ENCODE data around the gene FARP1.
"Not testable (repeated sequence)": the region's sequence is repeated elsewhere in the genome, so short reads cannot be mapped to it uniquely, and the experiment has no call there.

Gene FARP1

DNA sequence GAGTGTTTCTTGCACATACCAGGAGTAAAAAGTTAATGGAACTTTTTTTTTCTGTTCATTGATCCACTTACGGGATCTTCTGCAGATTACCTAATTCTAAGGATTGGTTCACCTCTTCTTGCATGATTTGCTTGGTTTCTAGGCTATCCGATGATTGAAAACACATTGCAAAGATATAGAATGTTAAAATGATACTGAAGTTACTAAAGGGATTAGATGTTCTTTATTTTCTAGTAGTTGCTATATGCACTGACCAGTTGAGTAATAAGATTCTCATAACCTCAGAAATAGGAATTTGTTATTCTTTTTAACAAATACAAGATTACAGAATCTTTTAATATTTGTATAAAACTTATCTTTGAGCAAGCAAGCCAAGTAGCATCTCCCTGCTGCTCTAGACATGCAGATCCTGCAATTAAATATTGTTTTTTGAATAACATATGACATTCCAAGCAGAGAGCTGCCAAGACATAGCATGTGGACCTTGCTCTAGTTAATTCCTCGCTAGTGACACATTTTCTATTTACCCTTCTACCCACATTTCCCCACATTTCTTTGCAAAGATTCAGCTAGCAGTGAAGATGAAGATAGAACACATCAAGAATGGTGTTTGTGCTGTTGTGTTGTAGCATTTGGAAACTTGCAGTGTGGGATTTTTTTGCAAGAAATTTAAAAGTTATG is 85.9 kb downstream of the FARP1 start:
- DNase-seq (ENCODE audit: low spot score) = no peak

DNA sequence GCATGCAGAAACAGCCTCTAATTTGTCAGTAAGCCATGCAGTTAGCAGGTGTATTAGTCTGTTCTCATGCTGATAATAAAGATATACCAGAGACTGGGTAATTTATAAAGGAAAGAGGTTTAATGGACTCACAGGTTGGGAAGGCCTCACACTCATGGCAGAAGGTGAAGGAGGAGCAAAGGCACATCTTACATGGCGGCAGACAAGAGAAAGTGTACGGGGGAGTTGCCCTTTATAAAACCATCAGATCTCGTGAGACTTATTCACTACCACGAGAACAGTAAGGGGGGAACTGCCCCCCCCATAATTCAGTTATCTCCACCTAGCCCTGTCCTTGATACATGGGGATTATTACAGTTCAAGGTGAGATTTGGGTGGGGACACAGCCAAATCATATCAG is 87.9 kb downstream of the FARP1 start:
- DNase-seq (ENCODE audit: low spot score) = not testable (repeated sequence)

DNA sequence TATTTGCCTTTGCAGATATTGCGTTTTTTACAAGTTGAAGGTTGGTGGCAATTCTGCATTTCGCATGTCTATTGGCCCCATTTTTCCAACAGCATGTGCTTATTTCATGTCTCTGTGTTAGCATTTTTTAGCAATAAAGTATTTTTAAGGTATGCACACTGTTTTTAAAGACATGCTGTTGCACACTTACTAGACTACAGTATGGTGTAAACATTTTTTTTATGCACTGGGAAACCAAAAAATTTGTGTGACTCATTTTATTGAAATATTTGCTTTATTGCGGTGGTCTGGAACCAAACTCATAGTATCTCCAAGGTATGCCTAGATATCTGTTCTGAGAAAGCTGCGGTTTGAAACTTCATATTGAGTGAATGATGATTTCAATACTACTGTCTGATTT is 89.6 kb downstream of the FARP1 start:
- DNase-seq (ENCODE audit: low spot score) = no peak

DNA sequence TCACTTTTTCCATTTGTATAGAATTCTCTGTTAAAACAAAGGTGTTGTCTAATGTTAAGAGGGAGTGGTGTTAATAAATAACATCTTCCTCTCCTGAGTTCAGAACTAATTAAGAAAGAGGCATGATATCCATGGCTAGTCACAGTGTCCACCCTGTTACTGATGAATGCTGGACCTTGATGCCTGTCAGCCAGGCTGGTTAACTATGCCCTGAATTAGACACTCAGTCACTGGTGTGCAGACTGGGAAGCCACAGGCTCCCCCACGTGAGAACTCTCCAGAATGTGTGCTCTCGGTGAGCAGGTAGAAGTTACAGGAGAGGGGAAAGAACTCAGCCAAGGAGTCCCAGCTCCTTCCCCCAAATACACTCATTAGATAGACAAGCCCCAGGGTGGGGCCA is 90.2 kb downstream of the FARP1 start:
- no peak for DNase-seq (ENCODE audit: low spot score)

DNA sequence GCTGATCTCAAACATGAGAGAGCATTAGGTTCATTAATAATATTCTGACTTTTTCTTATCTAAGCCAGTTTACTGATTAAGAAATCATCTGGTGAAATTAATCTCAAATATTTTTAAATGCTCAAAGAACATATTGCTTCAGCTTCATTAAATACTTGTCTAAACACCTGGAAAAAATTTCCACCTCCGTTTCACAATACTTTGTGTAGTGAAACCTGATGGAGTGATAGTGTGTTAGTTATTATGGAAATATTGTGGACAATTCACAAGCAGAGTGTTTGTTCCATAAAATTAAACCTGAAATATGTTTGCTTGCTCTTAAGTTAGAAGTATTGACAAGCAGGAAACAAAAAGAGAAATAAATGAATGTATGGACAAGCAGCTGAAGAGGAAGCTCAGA is 91.5 kb downstream of the FARP1 start:
- DNase-seq (ENCODE audit: low spot score) = no peak

- no peak for DNase-seq (ENCODE audit: low spot score)
Measured at GRCh38 chr13:98236197-98236596, 93.3 kb downstream of the FARP1 start.

GRCh38 chr13:98237331-98237730 is 94.4 kb downstream of the FARP1 start:
- no peak for DNase-seq (ENCODE audit: low spot score)

GRCh38 chr13:98239162-98240076 is 96.5 kb downstream of the FARP1 start:
- DNase-seq (ENCODE audit: low spot score) = no peak

- no peak for DNase-seq (ENCODE audit: low spot score)
Measured at GRCh38 chr13:98240135-98240534, 97.2 kb downstream of the FARP1 start.

DNA sequence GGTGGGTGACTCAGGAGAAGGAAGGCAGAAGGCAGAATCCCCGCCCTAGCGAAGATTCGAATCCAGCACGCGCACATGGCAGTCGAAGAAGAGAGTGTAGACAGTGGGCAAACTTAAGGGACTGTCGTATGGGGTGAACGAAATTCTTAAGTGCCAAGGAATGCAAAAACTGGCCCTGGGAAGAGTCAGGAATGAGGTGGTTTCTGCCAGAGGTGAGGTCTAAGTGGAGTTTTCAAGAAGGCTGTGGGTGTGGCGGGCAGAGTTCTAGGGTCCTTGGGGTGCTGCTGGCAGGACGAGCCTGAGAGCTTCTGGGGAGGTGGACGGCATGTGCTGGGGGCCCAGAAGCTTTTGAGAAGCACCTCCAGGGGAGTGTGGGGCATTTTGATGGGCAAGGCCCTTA is 98.1 kb downstream of the FARP1 start:
- no peak for DNase-seq (ENCODE audit: low spot score)

DNA sequence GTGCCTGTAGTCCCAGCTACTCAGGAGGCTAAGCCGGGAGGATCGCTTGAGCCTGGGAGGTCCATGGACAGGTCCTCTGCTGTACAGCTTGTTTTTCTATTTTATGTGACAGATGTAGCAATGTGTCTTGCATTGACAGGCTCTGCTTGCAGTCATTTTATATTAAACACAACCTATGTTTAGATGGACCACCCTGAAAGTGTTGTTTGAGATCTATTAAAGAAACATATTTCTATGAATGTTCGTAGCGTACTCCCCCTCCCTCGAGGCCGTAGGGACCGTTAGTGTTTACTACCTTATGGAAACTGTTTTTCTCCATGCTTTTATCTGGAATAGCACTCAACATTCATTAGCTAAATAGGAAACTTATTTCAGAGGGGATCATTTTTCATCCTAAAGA is 99.1 kb downstream of the FARP1 start:
- DNase-seq (ENCODE audit: low spot score) = no peak

- DNase-seq (ENCODE audit: low spot score) = no peak
Measured at GRCh38 chr13:98242403-98242802, 99.5 kb downstream of the FARP1 start.

DNA sequence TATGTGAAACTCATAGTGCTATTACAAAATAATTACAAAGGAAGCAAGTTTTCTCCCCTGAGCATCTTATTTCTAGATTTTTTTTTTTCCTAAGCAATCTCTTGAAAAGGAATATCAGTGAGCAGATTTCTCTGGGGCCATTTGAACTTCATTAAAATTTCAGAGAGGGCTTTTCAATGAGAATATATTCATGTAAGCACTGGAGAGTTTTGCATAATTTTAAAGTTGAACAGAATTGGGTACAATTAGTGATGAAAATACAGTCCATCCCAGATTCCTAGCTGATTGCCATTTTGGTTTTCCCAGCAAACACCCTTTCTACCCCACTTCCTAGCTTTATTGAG is 101.0 kb downstream of the FARP1 start:
- DNase-seq (ENCODE audit: low spot score) = no peak

DNA sequence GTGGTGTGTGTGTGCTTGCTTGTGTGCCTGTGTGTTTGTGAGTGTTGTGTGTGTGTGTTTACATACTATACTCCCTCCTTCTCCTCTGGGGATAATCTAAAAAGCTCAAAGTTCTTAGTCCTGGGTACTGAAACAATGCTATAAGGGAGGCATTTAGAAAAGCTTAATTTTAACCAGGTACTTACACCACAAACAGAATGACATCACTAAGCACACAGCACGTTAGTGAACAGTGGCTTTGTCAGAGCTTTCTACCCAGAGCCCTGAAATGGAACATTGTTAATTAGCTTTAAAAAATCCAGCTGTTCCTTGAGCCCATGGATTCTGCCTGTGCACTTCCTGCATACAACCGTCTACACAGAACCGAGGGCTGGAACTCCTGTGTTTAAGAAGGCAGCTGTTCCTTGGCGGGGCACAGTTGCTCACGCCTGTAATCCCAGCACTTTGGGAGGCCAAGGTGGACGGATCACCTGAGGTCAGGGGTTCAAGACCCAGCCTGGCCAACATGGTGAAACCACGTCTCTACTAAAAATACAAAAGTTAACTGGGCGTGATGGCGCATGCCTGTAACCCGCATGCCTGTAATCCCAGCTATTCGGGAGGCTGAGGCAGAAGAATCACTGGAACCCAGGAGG is 103.8 kb downstream of the FARP1 start:
- DNase-seq (ENCODE audit: low spot score) = no peak

GRCh38 chr13:98251708-98252107 is 108.8 kb downstream of the FARP1 start:
- no peak for DNase-seq (ENCODE audit: low spot score)

- peak; percentile 71 for DNase-seq (ENCODE audit: low spot score)
Measured at GRCh38 chr13:98252931-98253470, 110.1 kb downstream of the FARP1 start.

GRCh38 chr13:98253526-98253925 is 110.6 kb downstream of the FARP1 start:
- no peak for DNase-seq (ENCODE audit: low spot score)

- no peak for DNase-seq (ENCODE audit: low spot score)
Measured at GRCh38 chr13:98254513-98254912, 111.6 kb downstream of the FARP1 start.

GRCh38 chr13:98258226-98258625 is 115.3 kb downstream of the FARP1 start:
- no peak for DNase-seq (ENCODE audit: low spot score)

- DNase-seq (ENCODE audit: low spot score) = no peak
Measured at GRCh38 chr13:98260357-98261164, 117.7 kb downstream of the FARP1 start.

DNA sequence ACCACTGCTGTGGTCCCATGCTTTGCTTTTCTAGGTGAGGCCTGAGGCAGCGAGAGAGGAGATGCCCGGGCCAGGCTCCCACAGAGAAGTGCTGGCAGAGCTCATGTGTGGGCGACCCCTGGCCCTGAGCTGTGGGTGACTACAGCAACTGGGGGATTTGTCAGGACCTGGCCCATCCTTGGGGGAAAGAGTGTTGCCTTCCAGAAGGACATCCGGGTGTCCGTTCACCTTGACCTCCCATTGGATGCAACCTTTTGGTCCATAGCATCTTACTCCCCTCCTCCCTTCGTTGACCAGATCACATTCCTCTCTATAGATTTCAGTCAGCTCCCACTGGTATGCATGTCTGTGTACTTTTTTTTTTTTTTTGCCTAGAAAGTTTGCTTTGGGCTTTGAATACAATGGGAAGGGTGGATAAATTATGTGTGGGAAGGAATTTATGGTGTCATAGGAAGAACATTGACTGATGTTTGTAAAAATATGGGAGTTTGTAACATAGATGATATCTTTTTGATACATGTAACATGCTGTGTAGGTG is 118.3 kb downstream of the FARP1 start:
- no peak for DNase-seq (ENCODE audit: low spot score)

DNA sequence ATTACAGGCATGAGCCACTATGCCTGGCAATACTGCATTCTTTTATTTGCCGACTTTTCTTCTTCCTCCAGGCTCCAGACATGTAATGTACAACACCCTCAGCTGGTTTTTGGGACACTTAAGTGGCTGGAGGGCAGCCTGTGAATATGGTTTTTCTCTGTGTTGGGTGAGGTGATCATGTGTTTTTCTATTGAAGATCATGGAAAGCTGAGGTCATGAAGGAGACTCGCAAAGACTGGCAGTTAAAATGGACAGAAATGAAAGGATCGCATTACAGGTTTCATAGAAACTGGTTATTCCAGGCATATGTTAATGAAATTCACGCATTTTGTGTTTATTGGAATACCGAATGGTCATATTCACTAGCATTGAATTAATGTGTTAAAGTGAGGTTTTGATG is 119.4 kb downstream of the FARP1 start:
- DNase-seq (ENCODE audit: low spot score) = no peak
